NCI-H1092 (cell line): ENCODE data around the gene CPA5.
"Not testable (repeated sequence)": the region's sequence is repeated elsewhere in the genome, so short reads cannot be mapped to it uniquely, and the experiment has no call there.

ENCODE experiments used
- DNase-seq: peaks from one replicate; lab custom pipeline; 2025; lab: John Stamatoyannopoulos, UW

The CPA5 gene

GRCh38 chr7:130359276-130359857 is 14.8 kb downstream of the CPA5 start:
- DNase-seq = no peak

GRCh38 chr7:130360518-130360917 is 15.9 kb downstream of the CPA5 start:
- DNase-seq = no peak

DNA sequence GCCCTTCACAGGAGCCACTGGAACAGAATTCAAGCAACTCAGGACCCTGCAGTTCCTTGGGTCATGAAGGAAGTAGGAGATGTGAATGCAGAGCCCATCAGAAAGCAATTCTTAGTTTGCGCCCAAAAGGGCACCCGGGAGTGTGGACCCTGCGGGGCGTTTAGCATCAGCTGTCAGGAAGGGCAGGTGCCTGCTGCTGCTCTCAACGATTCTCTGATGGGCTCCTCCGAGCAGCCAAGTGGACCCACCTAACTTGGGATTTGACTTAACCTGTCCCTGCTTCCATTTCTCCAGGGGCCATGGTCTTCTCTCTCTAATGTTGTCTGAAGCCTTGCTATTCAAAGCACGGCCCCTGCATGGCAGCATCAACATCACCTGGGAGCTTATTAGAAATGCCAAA is 17.1 kb downstream of the CPA5 start:
- DNase-seq = no peak

DNA sequence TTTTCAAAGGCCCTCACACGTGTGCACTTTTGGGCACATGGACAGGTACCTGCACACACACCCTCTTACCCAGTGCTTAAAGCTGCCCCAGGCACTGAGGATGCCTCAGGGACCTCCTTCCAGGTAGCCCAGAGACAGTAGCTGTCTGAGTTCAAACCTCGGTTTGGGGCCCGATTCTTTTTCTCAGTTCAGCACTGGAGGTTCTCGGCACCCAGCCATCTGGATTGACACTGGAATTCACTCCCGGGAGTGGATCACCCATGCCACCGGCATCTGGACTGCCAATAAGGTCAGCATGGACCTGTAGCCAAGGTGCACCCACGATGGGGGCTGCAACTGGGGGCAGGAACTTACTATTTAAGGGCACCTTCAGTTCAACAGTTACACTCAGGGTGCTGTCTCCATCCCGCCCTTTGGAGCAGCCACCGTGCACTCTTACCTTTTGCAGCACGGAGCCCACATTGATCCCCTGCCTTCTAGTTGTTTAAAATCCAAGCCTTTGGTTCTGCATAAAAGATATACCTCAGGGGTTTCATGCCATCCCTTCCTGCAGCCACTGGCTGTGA is 17.7 kb downstream of the CPA5 start:
- DNase-seq = no peak

GRCh38 chr7:130363026-130363847 is 18.6 kb downstream of the CPA5 start:
- DNase-seq = no peak

GRCh38 chr7:130364451-130364850 is 19.8 kb downstream of the CPA5 start:
- no peak for DNase-seq

- no peak for DNase-seq
Measured at GRCh38 chr7:130365088-130365487, 20.5 kb downstream of the CPA5 start.

GRCh38 chr7:130365511-130366441 is 21.2 kb downstream of the CPA5 start:
- DNase-seq = peak; percentile 100

DNA sequence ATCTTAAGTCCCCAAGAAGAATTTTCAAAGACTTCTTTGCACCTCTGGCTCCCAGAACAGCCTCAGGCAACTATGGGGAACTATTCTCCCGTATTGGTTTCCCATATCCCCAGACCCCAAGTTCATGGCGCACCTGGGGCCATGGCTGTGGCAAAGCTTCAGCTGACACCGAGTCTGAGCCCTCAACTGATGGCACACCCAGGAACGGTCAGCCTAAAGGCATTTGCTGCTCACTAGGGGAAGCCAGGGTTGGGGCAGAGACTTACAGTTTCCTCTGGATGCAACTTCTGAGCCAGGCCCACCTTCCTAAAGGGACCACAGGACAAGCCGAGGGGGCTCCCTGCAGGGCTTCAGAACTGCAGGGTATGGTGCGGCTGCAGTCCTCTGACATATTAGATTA is 21.9 kb downstream of the CPA5 start:
- no peak for DNase-seq

DNA sequence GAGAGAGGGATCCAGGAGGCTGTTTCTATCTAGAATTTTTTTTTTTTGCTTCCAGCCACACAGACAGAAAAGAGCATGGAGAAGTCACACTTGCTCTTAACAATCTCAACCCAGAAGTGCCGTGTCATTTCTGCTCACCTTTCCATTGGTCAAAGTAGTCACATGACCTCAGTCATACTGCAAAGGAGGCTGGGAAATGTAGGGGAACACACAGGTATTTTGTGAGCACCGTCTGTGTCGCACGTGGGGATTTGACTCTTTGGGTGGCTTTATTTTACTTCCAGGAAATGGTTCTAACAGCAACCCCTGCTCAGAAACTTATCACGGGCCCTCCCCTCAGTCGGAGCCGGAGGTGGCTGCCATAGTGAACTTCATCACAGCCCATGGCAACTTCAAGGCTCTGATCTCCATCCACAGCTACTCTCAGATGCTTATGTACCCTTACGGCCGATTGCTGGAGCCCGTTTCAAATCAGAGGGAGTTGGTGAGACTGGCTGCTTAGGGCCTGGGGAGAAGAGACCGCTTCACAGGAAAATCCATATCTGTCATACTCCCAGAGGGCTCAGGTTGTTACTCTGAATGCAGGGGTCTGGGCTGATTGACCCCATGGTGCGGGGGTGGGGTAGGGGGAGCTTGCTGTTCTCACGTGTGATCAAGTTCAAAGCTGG is 22.6 kb downstream of the CPA5 start:
- DNase-seq = no peak

- no peak for DNase-seq
Measured at GRCh38 chr7:130367836-130368746, 23.5 kb downstream of the CPA5 start.

- DNase-seq = no peak
Measured at GRCh38 chr7:130369110-130369711, 24.6 kb downstream of the CPA5 start.

GRCh38 chr7:130369831-130370550 is 25.4 kb downstream of the CPA5 start:
- DNase-seq = no peak

DNA sequence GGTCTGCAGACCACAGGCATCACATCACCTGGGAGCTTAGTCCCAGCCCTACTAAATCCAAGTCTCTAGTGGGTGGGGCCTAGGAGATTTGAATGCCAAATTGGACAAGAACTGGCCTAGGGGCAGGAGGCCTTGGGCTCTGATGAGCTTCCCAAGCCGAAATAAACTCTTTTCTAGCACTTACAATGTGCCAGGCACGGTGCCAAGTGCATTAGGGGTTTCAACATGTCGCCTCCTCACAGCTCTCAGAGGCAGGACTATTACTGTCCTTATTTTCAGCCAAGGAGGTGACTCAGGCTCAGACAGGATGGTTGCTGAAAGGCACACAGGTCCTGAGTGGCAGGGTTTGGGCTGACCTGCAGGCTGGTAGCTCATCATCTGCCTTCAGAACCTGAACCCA is 26.4 kb downstream of the CPA5 start:
- no peak for DNase-seq

DNA sequence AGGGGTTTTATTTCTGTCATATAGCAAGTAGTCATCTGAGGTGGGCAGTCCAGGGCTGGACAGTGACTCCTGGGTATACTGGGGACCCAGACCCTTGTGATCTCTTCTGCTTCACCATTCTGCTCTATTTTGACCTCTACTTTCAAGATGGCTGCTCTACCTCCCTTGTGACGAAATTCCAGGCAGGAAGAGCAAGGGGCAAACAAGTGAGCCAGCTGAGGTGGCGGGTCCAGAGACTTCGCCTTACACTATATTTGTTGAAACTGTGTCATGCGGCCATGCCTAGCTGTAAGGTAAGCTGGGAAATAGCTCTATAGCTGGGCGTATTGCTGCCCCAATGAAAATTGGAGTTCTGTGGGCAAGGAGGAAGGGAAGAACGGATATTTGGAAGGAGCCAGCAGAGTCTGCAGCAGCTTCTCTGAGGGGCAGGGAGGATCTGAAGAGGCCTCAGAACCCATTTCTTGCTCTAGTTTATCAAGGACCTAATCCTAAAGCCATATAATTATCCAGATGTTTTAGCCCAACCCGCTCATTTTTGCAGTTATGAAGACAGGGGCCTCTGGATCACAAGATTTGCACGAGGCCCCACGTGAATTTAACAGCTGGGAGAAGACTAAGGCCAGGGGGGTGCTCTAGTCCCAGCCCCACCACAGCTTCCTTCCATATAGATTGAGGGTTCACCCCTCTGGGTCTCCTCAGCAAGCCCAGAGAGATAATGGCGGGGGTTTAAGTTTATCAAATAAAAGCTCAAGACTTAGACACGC is 28.0 kb downstream of the CPA5 start:
- no peak for DNase-seq

- DNase-seq = no peak
Measured at GRCh38 chr7:130374507-130374906, 29.9 kb downstream of the CPA5 start.

- DNase-seq = not testable (repeated sequence)
Measured at GRCh38 chr7:130376461-130376860, 31.8 kb downstream of the CPA5 start.

- DNase-seq = no peak
Measured at GRCh38 chr7:130377178-130377577, 32.6 kb downstream of the CPA5 start.

DNA sequence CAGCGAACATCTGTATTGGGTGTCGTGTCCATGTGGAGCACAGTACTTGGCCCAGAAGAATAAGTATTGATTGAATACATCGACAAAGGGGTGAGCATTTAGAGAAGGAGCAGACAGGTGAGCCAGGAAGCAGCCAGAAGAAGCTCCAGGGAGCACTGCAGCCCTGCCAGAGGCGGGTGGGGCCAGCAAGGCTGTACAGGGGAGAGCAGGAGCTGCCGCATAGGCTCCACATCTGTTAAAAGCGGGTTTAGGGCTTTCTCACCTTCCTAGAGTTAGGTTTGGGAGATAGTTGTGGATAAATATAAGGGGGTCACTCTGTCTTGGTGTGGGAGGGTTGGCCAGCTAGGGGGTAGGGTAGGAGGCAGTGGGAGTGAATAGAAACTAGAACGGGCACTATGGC is 34.4 kb downstream of the CPA5 start:
- no peak for DNase-seq
